Stimulated activated CD4-positive, alpha-beta T cell treated with anti-CD3 and anti-CD28 coated beads, TNF-alpha, amount 100 ng/mL, for 24 hours (primary cell): ENCODE results near the gene LDOC1.
"Not testable (repeated sequence)": the region's sequence is repeated elsewhere in the genome, so short reads cannot be mapped to it uniquely, and the experiment has no call there.

Source experiments
- DNase-seq, 3 experiments: peaks; one replicate each; pipeline ENCODE4 v3.0.0-alpha.2; 2020; ENCODE audit warnings: low read depth in 3 of 3

The LDOC1 gene

DNA sequence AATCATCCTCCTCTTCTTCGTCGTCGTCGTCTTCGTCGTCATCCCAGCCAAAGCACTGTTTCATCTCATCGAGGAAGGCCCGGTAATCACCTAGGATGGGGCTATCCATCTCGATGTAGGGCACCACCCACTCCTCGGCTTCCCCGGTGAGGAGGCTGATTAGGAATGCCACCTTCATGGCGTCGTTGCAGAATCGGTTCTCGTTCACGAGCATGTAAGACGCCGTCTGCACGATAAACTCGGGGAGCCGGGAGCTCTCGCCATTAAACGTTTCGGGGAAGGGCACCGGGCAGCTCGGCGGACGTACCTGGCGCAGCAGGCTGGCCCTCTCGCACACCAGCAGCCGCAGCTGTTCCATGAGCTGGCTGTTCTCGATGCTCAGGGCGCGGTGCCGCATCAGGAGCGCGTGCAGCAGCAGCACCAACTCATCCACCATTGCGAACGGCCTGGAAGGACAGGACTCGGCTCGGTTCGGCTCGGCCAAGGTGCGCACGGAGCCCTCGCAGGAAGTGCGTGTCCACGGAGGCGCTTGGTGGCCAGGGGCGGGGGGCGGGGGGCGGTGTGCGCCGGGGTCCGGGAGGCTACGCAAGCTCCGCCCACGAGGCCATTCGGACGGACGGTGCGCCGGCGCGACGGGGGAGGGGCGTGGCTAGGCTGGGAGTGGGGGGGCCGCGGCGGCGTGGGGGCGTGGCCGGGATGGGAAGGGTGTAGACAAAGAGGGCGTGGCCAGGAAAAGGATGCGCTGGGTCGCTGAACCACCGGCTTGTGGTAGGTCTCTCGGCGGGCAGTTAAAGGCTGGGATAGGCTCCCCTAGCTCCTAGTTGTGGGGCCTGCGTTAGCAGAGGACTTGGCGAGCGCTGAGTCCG, at the start of gene LDOC1:
Gene LDOC1 (minus strand): TSS at position 544 of the 866 bp plus-strand sequence. CDS start 108 bp downstream, at position 436.
- DNase-seq, result peak; percentile 30 to 68 (median 46)

DNA sequence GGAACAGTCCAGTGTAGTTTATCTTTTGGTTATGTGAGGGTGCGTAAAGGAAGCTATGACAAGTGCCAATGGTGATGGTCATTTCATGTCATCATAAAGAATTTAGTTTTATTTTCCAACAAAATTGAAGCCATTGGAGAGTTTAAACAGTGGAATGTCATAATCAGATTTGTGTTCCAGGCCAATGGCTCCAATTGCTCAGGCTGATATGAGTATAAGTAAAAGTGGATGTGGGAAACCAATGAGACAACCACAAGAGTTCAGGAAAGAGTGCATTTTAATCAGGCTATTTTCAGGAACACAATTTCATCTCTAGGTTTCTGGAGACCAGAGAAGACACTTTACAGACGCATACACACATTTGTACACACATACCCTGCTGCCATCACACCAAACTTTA, 44.7 kb upstream of the LDOC1 start:
- no peak for DNase-seq

DNA sequence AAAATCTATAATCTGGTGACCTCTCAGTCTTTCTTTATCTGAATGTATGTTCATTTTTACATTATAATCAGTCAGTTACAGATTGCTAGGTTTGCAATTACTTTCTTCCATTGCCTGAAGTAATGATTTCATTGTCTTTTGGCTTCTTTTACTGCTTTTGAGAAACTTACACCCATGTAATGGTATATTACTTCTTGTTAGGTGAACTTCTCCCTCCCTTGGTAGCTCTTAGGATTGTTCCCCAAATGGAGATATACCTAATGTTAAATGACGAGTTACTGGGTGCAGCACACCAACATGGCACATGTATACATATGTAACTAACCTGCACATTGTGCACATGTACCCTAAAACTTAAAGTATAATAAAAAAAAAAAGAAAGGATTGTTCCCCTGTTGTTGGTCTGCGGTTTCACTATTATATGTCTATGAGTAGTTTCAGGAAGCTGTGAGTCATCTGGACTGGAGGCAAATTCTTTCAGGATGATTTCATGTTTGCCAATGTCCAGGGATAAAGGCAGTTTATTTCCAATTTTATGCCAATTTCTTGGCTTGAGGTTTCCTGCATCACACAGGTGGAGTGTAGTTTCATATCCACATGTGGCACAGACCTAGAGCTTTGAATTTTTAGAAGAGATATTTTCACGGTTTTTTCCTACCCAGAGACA, 43.5 kb upstream of the LDOC1 start:
- DNase-seq, result no peak

DNA sequence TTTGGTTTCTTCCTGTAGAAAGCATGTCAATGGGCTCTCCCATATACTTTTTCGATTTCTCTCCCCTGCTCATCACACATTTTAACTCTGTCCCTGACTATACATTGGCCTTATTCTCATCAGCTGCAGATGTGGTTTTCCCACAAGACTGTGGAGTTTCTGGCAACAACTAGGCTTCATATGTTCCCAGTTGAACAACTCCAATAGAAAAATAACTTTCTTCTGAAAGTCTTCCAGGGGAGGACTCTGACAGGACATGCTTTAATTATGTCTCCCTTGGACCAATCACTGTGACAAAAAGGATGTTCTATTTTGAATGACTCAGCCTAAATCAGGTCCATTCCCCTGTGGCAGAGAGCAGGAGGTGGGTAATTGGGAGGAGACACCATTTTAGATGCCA, 37.3 kb upstream of the LDOC1 start:
- DNase-seq, result no peak

DNA sequence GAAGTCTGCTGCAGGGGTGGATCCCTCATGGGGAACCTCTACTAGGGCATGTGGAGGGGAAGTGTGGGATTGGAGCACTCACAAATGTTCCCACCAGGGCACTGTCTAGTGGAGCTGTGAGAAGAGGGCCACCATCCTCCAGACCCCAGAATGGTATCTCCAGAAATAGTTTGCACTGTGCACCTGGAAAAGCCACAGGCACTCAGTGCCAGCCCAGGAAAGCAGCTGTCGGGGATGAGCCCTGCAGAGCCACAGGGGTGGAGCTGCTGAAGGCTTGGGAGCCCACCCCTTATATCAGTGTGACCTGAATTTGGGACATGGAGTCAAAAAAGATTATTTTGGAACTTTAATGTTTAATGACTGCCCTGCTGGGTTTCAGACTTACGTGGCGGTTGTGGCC, 25.0 kb upstream of the LDOC1 start:
- no peak for DNase-seq

DNA sequence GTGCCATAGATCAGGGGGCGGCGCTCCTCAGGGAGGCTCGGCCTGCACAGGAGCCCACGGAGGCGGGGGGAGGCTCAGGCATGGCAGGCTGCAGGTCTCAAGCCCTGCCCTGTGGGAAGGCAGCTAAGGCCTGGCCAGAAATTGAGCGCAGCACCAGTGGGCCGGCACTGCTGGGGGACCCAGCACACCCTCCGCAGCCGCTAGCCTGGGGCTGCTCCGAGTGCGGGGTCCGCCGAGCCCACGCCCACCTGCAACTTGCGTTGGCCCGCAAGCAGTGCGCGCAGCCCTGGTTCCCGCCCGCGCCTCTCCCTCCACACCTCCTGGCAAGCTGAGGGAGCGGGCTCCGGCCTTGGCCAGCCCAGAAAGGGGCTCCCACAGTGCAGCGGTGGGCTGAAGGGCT, 11.6 kb upstream of the LDOC1 start:
- not testable (repeated sequence) for DNase-seq

DNA sequence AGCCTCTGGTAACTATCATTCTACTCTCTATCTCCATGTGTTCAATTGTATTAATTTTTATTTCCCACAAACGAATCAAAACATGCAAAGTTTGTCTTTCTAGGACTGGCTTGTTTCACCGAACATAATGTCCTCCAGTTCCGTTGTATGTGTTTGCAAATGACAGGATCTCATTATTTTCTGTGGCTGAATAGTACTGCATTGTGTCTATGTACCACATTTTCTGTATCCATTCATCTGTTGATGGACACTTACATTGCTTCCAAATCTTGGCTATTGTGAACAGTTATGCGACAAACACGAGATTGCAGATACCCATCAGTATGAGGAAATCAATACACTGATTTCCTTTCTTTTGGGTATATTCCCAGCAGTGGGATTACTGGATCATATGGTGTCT, 8.4 kb upstream of the LDOC1 start:
- DNase-seq, result no peak

DNA sequence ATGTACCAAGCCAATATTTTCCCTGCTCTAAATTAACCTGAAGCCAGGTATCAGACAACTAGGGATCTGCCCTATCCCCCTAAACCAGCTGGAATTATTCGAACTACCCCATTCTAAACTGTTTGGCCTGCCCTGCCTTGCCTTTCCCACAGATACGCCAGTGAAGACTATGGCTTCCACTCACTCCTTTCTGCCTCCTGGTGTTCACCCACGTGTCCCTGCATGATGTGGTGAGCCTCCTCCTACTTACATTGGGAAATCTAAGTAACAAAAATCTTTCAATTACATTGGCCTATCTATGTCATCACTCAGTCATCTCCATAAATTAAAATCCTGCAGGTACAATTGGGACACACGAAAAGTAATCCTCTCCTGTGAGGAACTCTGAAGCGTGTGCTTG, 6.1 kb upstream of the LDOC1 start:
- no peak for DNase-seq

DNA sequence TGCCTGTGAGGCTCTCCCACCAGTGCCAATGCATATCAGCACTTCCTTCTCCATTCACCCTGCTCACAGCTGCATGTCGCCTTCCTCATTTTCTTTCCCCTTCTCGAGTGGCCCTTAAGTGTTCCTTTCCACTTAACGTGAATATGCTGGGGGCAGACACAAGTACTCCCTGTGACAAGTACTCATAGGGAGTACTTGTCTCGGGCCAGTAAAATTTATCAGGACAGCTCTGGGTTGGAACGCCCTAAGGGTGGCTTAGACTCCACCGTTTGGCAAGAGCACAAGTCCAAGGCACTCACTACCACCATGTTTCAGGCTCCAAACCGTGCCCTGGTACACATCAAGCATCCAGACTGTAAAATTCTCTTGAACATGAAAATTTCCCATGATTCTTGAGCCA, 3.9 kb upstream of the LDOC1 start:
- no peak for DNase-seq

DNA sequence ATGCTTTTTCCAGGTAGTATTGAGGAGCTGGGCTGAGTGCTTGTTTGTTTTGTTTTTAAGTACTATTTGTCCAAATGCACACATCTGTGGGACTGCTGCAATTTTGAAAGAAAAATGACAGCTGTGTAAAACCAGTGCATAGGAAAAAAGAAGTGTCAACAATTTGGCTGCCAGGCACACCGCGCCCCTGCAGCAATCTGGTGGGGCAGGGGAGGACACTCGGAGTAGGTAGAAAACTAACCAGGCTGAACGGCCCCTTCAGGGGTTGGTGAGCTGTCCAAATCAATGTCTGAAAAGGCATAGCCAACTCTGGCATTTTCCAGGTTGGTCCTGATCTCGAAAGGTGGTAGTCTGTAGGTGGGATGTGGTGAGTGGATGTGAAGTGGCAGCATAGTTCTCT, 1.1 kb downstream of the LDOC1 start:
- DNase-seq, result no peak

DNA sequence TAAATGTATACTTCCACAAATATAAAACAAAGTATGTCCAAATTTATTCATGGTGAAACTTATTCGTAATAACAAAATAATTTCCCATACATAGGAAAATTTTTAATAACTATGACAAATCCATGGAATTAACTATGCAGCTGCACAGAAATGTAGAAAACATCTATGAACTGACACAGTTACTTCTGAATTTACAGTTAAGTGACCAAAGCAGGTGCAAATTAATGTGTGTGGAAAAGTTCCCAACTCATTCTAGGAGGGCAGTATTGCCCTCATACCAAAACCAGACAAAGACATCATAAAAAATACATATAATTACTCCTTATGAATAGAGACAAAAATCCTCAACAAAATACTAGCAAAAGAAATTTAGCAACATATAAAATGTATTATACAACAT, 12.5 kb downstream of the LDOC1 start:
- DNase-seq, result no peak

DNA sequence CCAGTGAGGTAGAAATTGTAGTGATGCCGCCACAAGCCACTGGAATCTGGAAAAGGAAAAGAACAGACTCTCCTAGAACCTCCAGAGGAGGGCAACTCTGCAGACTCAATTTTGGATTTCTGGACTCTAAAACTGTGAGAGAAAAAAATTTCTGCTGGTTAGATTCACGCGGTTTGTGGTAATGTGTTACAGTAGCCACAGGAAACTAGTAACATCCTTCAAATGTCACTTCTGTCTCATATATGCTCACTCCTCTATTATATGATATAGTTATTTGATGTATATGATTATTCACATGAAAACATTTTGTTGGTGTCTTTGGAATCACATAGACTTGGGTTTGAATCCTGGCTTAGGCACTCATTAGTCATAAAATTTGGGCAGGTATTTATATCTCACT, 18.8 kb downstream of the LDOC1 start:
- DNase-seq, result no peak

DNA sequence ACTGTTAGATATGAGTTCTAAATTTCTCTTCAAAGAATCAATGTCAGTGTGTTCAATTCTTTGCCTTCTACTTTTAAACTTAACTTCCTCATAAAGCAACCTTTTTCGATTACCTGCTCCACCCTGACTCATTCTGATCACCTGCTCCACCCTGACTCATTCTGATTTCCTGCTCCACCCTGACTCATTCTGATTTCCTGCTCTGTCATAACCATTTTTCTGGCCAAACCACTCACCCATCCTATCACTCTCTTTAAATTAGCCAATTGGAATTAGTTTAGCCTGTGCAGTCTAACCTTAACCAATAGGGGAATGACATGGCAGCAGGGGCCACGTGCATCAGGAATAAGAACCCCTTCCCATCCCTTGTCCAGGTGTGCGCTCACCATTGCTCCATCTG, 21.7 kb downstream of the LDOC1 start:
- DNase-seq, result not testable (repeated sequence)

DNA sequence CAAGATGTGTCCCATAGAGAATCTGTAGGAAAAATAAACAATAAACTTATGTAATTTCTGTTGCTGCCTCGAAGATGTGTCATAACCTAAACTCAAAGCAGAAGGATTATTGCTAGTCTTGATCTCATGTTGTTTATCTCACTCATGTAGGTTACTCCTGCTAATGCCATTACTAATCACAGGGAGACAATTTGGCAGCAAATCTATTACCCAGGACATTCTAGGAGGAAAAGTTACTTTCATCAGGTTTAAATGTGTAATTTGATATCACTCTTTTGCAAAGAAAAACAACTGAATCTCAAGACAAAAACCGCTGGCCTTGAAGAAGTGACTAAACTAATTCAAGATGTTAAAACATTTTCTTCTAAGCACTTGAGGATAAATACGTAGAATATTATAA, 34.0 kb downstream of the LDOC1 start:
- no peak for DNase-seq

DNA sequence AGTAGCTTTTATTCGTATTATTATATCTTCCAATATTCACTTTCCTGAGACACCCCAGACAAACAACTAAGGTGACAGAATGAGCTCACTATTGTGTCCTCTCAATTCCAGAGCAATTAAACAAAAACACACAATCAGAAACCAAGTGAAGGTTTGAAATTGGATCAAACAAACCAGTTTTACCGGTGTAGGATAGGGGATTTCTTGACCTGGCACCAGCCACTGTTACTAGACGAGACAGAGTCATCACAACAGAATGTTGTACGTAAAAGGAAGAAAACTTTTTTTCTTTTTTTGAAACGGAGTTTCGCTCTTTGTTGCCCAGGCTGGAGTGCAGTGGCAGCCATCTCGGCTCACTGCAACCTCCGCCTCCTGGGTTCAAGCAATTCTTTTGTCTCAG, 43.7 kb downstream of the LDOC1 start:
- no peak for DNase-seq

DNA sequence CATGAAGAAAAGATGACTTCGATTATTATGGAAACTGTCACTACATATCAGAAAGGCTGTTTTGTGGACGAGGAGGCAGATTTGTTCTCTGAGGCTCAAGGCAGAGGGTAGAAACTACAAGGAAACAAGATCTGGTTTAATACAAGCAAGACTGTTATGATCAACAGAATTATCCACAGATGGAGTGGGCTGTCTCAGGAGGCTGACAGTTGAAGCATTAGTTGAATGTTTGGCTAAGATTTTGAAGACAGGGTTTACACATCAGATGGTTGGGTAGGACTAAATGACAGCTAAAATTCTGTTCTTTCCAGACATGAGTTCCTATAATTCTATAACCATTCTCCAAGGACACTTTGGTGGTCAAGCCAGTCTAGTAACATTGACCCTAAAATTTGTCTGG, 49.8 kb downstream of the LDOC1 start:
- DNase-seq, result no peak
